GM23248 (cell line): ENCODE results near the gene SPDEF. TPM values are rescaled to one million over a fixed set of nuclear protein-coding genes. Genes with fewer than 3 reads are reported as not detected.

Experiments
- DNase-seq: peaks from one replicate; pipeline ENCODE4 v3.0.0-alpha.2; 2015
- H2AFZ ChIP-seq: fragments of 200-600 bp; sonication (generic); 2 replicates; pipeline ENCODE4 v1.6.1; 2016; ENCODE audit warnings: antibody characterized with exemption
- H3F3A ChIP-seq: fragments of 200-600 bp; sonication (generic); 2 replicates; pipeline ENCODE4 v1.6.1; 2016; ENCODE audit warnings: mild to moderate bottlenecking, antibody characterized with exemption, mixed run types; ENCODE audit not compliant: insufficient read depth
- H3K27ac ChIP-seq: fragments of 200-600 bp; sonication (generic); 2 replicates; pipeline ENCODE4 v1.5.1; 2016; ENCODE audit warnings: mild to moderate bottlenecking
- H3K27me3 ChIP-seq: fragments of 200-600 bp; sonication (generic); replicated peaks from 2 replicates; pipeline ENCODE4 v1.6.1; 2016; ENCODE audit warnings: mild to moderate bottlenecking; ENCODE audit not compliant: insufficient read depth
- H3K36me3 ChIP-seq: fragments of 200-600 bp; sonication (generic); 2 replicates; pipeline ENCODE4 v1.6.1; 2016; ENCODE audit warnings: low read depth, mild to moderate bottlenecking
- H3K4me1 ChIP-seq: fragments of 200-600 bp; sonication (generic); 2 replicates; pipeline ENCODE4 v1.6.1; 2016; ENCODE audit warnings: mild to moderate bottlenecking; ENCODE audit not compliant: insufficient read depth
- H3K4me2 ChIP-seq: fragments of 200-600 bp; sonication (generic); one replicate; pipeline ENCODE4 v1.6.1; 2016; ENCODE audit warnings: mild to moderate bottlenecking; ENCODE audit not compliant: unreplicated experiment
- H3K4me3 ChIP-seq: fragments of 200-600 bp; sonication (generic); 2 replicates; pipeline ENCODE4 v1.5.1; 2016; ENCODE audit warnings: mild to moderate bottlenecking
- H3K79me2 ChIP-seq: fragments of 200-600 bp; sonication (generic); 2 replicates; pipeline ENCODE4 v1.6.1; 2016; ENCODE audit warnings: mild to moderate bottlenecking; ENCODE audit not compliant: insufficient read depth
- H3K9ac ChIP-seq: fragments of 200-600 bp; sonication (generic); 2 replicates; pipeline ENCODE4 v1.6.1; 2016; ENCODE audit warnings: mild to moderate bottlenecking
- H3K9me2 ChIP-seq: fragments of 200-600 bp; sonication (generic); 2 replicates; pipeline ENCODE4 v1.6.1; 2016; ENCODE audit warnings: mixed run types, mild to moderate bottlenecking, moderate library complexity; ENCODE audit not compliant: insufficient read depth
- H3K9me3 ChIP-seq: fragments of 200-600 bp; sonication (generic); one replicate; pipeline ENCODE4 v1.6.1; 2017; ENCODE audit warnings: low read depth
- H4K20me1 ChIP-seq: fragments of 200-600 bp; sonication (generic); 2 replicates; pipeline ENCODE4 v1.6.0; 2016; ENCODE audit not compliant: insufficient read depth
- EZH2 ChIP-seq: fragments of 200-600 bp; sonication (generic); IDR thresholded peaks from 2 replicates; pipeline ENCODE4 v1.6.1; 2018; ENCODE audit warnings: antibody characterized with exemption, mild to moderate bottlenecking; ENCODE audit not compliant: insufficient read depth, poor library complexity, severe bottlenecking
- EZH2phosphoT487 ChIP-seq: fragments of 200-600 bp; sonication (generic); IDR thresholded peaks from 2 replicates; pipeline ENCODE4 v1.6.1; 2018; ENCODE audit warnings: antibody characterized with exemption, moderate library complexity, mild to moderate bottlenecking, low read depth; ENCODE audit not compliant: insufficient read depth
- WGBS, 2 experiments: methylation state at CpG; one replicate each; pipeline ENCODE4 v1.1.6; 2015 to 2017; ENCODE audit warnings: low lambda C conversion rate in 2 of 2, low coverage in 1 of 2; ENCODE audit errors: missing lambda C conversion rate in 2 of 2; 5-methylcytosine and 5-hydroxymethylcytosine counted together
- in situ Hi-C: fragments of 300-500 bp; cut with MboI; formaldehyde crosslinking; loops from 2 replicates; pipeline ENCODE4 v1.15.0; 2020
- polyA plus RNA-seq: library from polyadenylated mRNA; unstranded; fragments of >200 nt; fragmentation: Nextera tagmentation; extraction: Ambion mirVana; gene quantifications from 2 replicates; pipeline ENCODE4 v1.2.1, GENCODE V29; 2016
- total RNA-seq: library from RNA; depleted of rRNA; stranded (reverse); fragments of >200 nt; shearing (Covaris generic); gene quantifications from 2 replicates; pipeline ENCODE4 v1.2.3, GENCODE V29; 2014

The SPDEF gene
- total and polyA plus RNA-seq, 2 experiments from 2014 or later: not detected

DNA sequence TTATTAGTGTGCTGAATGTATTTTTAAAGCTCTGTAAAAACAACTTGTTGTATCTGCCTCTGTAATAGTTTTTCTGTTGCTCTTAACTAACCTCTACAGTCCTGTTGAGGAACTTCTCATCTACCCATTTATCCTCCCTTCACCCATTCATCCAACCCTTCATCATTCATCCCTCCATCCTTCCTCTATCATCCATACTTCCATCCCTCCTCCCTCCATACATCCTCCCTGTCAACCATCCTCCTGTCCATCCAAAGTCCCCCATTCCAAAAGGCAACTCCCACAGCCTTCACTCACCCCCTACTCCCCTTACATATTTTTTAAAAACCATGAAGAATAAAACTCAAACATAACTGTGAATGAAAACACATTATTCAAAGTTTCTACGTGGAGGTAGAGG, 40.7 kb upstream of the SPDEF start:
- Histone ChIP-seq H3K4me2 (no peak overlapping the region), H3K79me2 (peaks cover 90% of the 10 kb centered on the region), H3K9me2 (no peaks in the 10 kb centered on the region), H3K9ac (no peak overlapping the region), H3K27me3 (no peaks in the 10 kb centered on the region), H4K20me1 (peaks cover 4% of the 10 kb centered on the region; the same call in 1 of the 2 replicates), H2AFZ (no peak overlapping the region), H3K27ac (no peak overlapping the region), H3K4me3 (no peak overlapping the region), H3F3A (peaks cover 7% of the 10 kb centered on the region), H3K36me3 (no peaks in the 10 kb centered on the region), H3K4me1 (peaks cover 9% of the 10 kb centered on the region), H3K9me3 (no peaks in the 10 kb centered on the region)
- TF ChIP-seq EZH2phosphoT487: no peak
- no peak for TF ChIP-seq EZH2
- in situ Hi-C loops: no loop called here
- WGBS, 2 experiments: 94 to 100% methylated on average over 1 of the region's 1 CpG
- DNase-seq: no peak

DNA sequence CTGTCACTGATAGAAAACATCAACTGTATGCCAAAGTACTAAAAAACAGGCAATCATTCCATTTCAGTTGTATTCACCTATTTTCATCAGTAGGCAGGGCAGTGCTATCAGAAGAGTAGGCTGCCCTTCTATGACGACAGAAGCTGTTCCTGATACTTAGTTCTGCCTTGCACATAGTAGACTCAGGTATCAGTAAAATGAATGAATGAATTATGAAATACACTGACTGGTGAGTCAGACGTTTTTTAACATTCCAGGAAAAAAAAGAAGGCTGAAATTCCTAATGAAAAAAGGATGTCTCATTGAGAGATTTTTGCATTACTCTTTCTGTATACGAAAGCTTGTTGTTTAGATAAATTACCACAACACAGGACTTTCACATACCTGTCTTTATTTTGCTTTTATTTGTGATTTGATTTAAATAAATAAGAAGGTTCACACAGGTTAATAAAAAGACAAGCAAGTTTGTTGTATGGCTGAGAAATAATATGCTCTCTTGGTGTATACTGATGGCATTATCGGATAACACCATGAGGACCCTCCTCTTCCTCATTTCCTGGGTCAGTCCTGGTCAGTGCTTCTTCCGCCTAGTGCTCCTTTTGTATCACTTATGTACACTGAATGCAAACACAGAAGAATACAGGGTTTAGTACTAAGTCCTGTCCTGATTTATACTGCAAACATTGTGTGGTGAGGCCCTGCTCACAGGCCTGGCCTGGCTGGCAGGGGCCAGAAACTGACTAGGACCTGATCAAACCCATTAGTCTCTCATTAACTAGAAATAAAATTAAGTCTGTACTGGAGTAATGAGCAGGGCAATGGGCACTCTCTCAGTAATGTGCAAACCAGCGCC, 39.4 kb upstream of the SPDEF start:
- peak; percentile 61 for DNase-seq
- no peak overlapping the region for H3K9ac ChIP-seq
- no peak overlapping the region; the same call in 1 of the 2 replicates for H3K27ac ChIP-seq
- in situ Hi-C loops: no loop called here
- TF ChIP-seq EZH2phosphoT487 (no peak), EZH2 (no peak)
- WGBS, 2 experiments: 36% methylated on average over 6 of the region's 6 CpGs
- H4K20me1 ChIP-seq: peaks cover 5% of the 10 kb centered on the region; the same call in 1 of the 2 replicates
- H3K4me3 ChIP-seq: no peak overlapping the region
- H3K4me1 ChIP-seq: peaks cover 9% of the 10 kb centered on the region
- H3K9me3 ChIP-seq: no peaks in the 10 kb centered on the region
- H3K27me3 ChIP-seq: no peaks in the 10 kb centered on the region
- H3F3A ChIP-seq: peaks cover 7% of the 10 kb centered on the region
- H2AFZ ChIP-seq: no peak overlapping the region
- H3K9me2 ChIP-seq: no peaks in the 10 kb centered on the region
- H3K79me2 ChIP-seq: peaks cover 90% of the 10 kb centered on the region
- H3K36me3 ChIP-seq: no peaks in the 10 kb centered on the region
- no peak overlapping the region for H3K4me2 ChIP-seq

- Histone ChIP-seq H2AFZ (no peak overlapping the region), H4K20me1 (peaks cover 5% of the 10 kb centered on the region; the same call in 1 of the 2 replicates), H3K36me3 (no peaks in the 10 kb centered on the region), H3K9me3 (no peaks in the 10 kb centered on the region), H3K4me1 (peaks cover 9% of the 10 kb centered on the region), H3K27ac (no peak overlapping the region), H3K9ac (no peak overlapping the region), H3F3A (peaks cover 7% of the 10 kb centered on the region), H3K4me3 (no peak overlapping the region), H3K9me2 (no peaks in the 10 kb centered on the region), H3K4me2 (no peak overlapping the region), H3K27me3 (no peaks in the 10 kb centered on the region), H3K79me2 (peaks cover 89% of the 10 kb centered on the region)
- WGBS, 2 experiments: 84 to 86% methylated on average over 5 of the region's 5 CpGs
- DNase-seq: no peak
- in situ Hi-C loops: no loop called here
- no peak for TF ChIP-seq EZH2phosphoT487
- no peak for TF ChIP-seq EZH2
These were observed 37.6 kb upstream of the SPDEF start for GRCh38 chr6:34593701-34594100.

- Histone ChIP-seq H3K27me3 (no peaks in the 10 kb centered on the region), H3K4me1 (peaks cover 9% of the 10 kb centered on the region), H3K9me3 (no peaks in the 10 kb centered on the region), H3K9ac (no peak overlapping the region), H4K20me1 (peaks cover 5% of the 10 kb centered on the region; the same call in 1 of the 2 replicates), H3K36me3 (no peaks in the 10 kb centered on the region), H3F3A (peaks cover 7% of the 10 kb centered on the region), H3K9me2 (no peaks in the 10 kb centered on the region), H3K4me3 (no peak overlapping the region), H3K27ac (no peak overlapping the region), H3K79me2 (peaks cover 85% of the 10 kb centered on the region), H3K4me2 (no peak overlapping the region), H2AFZ (no peak overlapping the region)
- TF ChIP-seq EZH2 (no peak), EZH2phosphoT487 (no peak)
- 89 to 95% methylated on average over 10 of the region's 10 CpGs for WGBS, 2 experiments
- no peak for DNase-seq
- in situ Hi-C loops: no loop called here
These were observed 36.3 kb upstream of the SPDEF start for GRCh38 chr6:34592208-34592952.
